GM12892 (cell line): ENCODE results near the gene FAM20B.

Experiments used
- POLR2A ChIP-seq: IDR thresholded peaks from 2 replicates; pipeline ENCODE4 v1.6.1; 2011; ENCODE audit warnings: low read depth, low read length, control low read depth
- POLR2AphosphoS5 ChIP-seq: IDR thresholded peaks from 2 replicates; pipeline ENCODE4 v1.6.1; 2011; ENCODE audit warnings: low read depth, low read length, control low read depth

DNA sequence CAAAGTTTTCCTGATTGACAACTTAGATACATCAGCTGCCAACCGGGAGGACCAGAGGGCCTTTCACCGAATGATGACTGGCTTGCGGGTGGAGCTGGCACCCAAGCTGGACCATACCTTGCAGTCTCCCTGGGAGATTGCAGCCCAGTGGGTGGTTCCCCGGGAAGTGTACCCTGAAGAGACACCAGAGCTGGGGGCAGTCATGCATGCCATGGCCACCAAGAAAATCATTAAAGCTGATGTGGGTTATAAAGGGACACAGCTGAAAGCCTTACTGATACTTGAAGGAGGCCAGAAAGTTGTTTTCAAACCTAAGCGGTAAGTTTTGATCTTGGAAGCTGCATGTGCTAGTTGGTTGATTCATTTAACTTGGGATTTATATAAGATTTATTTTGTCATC lies 18.2 kb downstream of the FAM20B start:
- no peak for TF ChIP-seq POLR2A
- TF ChIP-seq POLR2AphosphoS5: no peak
